ENCODE data around the gene SPEM1. TPM values are rescaled to one million over a fixed set of nuclear protein-coding genes. Genes with fewer than 3 reads are reported as not detected.

The SPEM1 gene
- total RNA-seq, 1 donor from 2014 or later = not detected

DNA sequence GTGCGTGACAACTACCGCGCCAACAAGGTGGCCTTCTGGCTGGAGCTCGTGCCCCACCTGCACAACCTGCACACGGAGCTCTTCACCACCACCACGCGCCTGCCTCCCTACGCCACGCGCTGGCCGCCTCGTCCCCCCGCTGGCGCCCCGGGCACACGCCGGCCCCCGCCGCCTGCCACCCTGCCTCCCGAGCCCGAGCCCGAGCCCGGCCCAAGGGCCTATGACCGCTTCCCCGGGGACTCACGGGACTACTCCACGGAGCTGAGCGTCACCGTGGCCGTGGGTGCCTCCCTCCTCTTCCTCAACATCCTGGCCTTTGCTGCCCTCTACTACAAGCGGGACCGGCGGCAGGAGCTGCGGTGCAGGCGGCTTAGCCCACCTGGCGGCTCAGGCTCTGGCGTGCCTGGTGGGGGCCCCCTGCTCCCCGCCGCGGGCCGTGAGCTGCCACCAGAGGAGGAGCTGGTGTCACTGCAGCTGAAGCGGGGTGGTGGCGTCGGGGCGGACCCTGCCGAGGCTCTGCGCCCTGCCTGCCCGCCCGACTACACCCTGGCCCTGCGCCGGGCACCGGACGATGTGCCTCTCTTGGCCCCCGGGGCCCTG, 3.0 kb upstream of the SPEM1 start:
- intact Hi-C loops (cut with micrococcal nuclease) = no loop called here

DNA sequence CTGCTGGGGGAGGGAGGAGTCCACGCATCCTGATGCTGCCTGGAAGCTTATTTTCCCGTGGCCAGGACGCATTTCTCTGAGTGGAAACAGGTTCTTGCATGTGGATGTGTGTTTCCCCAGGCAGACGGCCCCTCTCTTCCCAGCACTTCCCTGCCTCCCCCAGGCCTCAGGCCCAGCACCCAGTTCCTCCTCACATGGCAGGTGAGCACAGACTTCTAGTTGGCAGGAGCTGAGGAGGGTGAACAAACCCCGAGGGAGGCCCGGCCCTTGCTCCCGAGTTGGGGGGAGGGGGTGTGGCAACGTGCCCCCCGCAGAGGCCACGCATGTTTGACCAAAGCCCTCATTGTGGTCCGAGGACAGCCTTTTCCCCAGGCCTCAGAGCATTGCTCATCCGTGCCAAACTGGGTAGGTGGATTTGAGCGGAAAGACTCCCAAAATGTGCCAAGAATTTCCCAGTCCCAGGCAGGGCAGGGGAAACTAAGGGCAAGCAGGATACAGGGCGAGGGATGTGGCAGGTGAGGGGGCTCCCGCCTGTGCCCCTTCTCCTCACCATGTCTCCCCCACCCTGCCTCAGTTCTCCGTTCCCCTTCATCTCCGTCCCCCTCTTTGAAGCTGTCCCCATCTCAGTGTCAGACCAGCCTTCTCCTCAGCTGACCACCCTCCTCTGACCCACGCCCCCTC, 1.5 kb upstream of the SPEM1 start:
- intact Hi-C loops (cut with micrococcal nuclease) = no loop called here

DNA sequence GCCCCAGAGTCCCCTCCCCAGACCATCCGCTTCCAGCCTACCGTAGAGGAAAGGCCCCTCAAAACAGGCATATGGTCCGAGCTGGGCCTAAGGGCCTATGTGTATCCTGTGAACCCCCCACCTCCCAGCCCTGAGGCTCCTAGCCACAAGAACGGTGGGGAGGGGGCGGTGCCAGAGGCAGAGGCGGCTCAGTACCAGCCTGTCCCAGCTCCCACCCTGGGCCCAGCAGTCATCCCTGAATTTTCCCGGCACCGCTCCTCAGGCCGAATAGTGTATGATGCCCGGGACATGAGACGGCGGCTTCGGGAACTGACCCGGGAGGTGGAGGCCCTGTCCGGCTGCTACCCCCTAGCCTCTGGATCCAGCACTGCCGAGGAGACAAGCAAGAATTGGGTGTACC, 1.1 kb downstream of the SPEM1 start:
- intact Hi-C loops (cut with micrococcal nuclease) = no loop called here

DNA sequence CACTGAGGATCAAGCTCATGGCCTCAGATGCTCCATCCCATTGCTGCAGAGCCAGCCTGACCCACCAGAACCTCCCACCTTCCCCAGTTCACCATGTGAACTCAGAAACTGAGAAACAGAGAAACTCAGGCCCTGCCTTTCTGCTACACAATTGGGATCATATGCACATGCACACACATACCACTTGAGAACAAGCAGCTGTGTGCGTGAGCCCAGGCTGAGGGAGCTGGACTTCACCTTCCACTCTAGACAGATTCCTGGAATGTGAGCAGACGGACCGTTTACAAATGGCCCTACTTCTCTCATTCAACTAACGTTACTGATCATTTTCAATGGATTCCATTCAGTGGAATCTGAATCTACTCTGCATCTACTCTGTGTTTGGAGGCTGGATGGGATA, 3.6 kb downstream of the SPEM1 start:
- intact Hi-C loops (cut with micrococcal nuclease) = no loop called here

DNA sequence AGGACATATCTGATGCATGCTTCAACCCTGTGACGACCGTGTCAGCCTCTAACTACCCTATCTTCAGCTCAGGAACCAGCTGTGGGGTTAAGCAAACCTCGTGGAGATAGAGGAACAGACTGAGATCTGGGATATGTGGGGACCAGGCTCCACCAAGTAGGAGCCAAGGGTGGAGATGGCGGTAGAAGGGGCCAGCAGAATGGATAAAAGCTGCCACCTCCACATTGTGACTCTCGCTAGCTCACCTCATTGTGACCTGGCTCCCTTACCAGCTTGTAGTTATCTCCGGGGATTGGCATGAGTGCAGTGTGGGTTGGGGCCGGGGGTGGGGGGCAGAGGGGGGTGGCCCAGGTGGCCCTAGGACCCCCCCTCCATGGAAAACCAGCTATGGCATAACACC, 5.2 kb downstream of the SPEM1 start, which contains the start of gene SPEM2:
SPEM2 (plus strand) TSS at position 301 of the 400 bp plus-strand sequence; CDS start at position 374, 73 bp downstream.
- intact Hi-C loops (cut with micrococcal nuclease) = no loop called here

DNA sequence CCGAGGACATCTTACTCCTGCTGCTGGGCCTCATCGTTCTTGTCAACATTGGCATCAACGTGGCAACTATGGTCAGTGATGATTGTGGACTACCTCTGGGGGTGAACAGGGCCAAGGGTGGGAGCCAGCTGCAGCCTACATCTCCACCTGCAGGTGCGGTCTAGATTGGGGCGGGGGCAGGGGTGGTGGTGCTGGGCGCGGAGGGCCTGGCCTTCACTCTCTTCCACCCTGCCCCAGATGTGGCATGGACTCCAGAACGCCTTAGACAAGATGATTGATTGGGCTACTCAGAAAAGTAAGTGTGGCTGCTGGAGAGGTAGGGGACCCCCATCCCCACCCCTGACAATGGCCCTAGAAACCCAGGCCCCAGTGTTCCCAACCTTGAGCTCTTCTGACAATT, 5.6 kb downstream of the SPEM1 start:
- intact Hi-C loops (cut with micrococcal nuclease) = no loop called here

DNA sequence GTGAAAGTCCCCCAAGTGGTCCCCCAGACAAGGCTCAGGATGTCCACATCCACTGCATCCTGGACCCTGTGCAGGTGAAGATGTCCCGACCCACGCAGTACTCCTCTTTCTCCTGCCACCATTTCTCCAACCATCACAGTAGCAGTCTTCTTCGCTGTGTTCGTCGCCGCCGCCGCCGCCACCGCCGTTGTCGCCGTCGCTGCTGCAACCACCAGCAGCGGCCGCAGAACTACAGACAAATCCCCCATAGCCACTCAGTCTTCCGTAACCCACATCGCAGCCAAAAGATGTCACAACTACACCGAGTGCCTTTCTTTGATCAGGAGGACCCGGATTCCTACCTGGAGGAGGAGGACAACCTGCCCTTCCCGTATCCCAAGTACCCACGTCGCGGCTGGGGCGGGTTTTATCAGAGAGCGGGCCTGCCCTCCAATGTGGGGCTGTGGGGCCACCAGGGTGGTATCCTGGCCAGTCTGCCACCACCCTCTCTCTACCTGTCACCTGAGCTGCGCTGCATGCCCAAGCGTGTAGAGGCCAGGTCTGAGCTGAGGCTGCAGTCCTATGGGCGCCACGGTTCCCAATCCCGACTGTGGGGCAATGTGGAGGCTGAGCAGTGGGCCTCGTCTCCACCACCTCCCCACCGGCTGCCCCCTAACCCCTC, 6.2 kb downstream of the SPEM1 start:
- intact Hi-C loops (cut with micrococcal nuclease) = no loop called here

DNA sequence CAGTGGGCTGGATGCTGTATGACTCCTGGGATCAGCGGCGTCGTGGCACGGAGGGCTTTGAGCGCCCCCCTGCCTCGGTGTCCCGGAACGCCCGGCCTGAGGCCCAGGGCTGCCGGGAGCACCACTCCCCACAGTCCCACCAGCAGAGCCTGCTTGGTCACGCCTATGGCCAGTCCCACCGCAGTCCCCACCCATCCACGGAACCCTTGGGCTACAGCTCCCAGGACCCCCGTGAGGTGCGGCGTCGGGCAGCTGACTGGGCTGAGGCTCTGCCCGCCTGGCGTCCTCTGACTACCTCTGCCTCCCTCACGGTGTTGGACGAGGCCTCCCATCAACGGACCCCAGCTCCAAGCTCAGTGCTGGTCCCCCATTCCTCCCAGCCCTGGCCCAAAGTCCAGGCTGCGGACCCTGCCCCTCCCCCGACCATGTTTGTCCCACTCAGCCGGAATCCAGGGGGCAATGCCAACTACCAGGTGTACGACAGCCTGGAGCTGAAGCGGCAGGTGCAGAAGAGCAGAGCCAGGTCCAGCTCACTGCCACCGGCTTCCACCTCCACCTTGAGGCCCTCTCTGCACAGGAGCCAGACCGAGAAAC, 6.9 kb downstream of the SPEM1 start:
- intact Hi-C loops (cut with micrococcal nuclease) = no loop called here

DNA sequence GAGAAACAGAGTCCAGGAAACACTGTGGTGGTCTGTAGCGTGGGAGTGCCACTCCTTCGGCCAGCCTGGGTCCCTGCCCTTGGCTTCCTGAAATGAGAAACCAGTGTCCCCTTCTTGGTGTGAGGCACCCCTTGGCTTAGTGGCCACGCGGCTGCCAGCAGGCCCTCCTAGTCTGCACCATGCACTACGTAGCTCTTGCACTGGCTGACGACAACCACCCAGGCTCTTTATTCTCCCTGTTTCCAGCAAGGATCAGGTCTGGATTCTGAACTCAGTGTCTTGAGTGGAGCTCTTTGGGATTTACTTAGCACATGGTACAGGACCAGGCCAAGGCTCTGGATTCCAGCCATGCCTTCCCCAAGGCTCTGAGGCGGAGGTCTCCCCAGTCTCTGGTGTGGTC, 7.4 kb downstream of the SPEM1 start:
- intact Hi-C loops (cut with micrococcal nuclease) = no loop called here

DNA sequence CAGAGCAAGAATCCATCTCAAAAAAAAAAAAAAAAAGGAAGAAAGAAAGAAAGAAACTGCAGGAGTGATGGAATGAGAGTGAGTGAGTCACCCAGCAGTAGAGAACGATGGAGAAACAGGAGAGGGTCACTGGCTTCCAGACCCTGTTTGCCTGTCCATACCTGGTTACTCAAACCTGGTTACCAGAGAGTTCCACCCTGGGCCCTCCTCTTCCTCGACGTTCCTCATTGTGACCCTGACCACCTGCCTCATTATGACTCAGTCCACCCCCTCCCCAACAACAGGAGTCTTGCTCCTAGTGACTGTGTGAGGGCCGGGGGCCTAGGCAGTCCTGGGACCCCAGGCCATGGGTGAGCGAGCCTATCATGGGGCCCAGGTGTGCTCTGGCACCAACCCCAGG, 8.4 kb downstream of the SPEM1 start, which contains the start of gene SPEM3:
SPEM3 (plus strand) TSS at position 301 of the 400 bp plus-strand sequence; CDS start at position 347, 46 bp downstream.
- intact Hi-C loops (cut with micrococcal nuclease) = no loop called here

DNA sequence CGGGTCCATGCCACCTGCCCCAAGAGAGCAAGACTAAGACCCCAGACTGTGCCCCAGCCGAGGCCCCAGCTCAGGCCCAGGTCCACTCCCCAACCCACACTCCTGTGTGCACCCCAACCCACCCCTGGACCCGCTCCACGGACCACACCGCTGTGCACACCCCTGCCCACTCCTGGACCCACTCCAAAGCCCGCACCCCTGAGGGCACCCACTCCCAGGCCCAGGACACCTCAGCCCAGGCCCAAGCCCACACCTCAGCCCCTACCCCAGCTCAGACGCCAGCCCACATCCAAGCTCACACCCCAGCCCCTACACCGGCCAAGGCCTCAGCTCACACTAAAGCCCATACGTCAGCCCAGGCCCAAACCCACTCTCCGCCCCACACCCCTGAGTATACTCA, 9.6 kb downstream of the SPEM1 start:
- intact Hi-C loops (cut with micrococcal nuclease) = no loop called here

DNA sequence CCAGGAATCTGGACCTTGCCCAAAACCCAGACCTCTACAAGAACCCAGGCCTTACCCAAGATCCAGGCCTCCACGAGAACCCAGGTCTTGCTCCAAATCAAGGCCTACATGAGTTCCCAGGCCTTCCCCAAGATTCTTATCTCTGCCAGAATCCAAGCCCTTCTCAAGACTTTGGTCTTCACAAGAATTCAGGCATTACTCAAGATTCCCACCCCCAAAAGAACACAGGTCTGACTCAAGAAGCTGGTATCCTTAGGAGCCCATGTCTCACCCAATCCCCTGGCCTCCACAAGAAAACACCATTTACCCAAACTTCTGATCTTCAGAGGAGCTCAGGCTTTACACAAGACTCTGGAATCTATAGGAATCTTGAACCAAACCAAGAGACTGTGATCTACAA, 11.1 kb downstream of the SPEM1 start:
- intact Hi-C loops (cut with micrococcal nuclease) = no loop called here

DNA sequence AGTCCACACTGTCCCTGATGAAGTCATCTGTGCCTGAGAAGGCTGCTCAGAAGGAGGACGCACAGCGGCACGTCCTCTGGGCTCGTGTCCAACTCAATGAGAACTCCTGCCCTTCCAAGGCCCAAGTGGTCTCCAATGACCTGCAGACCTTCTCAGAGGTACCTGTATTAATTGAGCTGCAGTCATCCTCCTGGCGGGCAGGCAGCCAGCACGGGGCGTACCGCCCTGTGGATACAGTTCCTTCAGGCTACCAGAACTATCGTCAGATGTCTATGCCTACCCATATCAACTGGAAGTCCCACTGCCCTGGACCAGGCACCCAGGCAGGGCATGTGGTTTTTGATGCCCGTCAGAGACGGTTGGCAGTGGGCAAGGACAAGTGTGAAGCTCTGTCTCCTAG, 12.2 kb downstream of the SPEM1 start:
- intact Hi-C loops (cut with micrococcal nuclease) = no loop called here

DNA sequence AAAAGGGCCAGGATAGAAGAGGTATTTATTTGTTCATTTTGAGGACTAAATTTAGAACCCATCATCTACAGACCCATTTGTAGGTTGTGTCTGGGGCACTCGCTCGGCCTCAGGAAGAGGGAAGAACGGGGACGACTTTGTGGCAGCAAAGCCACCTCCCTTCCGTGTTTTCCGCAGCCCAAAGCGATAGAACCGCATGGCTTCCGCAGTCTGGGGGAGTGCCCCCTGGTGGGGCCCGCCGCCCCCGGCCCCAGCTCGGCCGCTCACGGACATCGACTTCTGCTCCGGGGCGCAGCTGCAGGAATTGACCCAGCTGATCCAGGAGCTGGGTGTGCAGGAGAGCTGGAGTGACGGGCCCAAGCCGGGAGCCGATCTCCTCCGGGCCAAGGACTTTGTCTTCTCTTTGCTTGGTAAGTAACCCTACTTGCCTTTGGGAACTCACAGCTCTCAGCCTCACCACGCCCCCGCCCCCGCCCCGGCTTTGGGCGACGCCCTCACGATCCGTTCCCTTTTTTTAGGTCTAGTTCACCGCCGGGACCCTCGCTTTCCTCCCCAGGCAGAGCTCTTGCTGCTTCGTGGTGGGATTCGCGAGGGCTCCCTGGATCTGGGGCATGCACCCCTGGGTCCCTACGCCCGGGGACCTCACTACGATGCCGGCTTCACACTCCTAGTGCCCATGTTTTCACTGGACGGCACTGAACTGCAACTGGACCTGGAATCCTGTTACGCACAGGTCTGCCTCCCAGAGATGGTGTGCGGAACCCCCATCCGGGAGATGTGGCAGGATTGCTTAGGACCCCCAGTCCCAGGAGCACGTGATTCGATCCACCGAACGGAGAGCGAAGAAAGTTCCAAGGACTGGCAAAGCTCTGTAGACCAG, 15.8 kb downstream of the SPEM1 start:
- intact Hi-C loops (cut with micrococcal nuclease) = loop anchor here (1.0 to 5.0 kb wide), 9 partner anchors 19 to 252 kb away; partner anchors contain the start of genes CTDNEP1, EIF5A, ELP5 and NEURL4

DNA sequence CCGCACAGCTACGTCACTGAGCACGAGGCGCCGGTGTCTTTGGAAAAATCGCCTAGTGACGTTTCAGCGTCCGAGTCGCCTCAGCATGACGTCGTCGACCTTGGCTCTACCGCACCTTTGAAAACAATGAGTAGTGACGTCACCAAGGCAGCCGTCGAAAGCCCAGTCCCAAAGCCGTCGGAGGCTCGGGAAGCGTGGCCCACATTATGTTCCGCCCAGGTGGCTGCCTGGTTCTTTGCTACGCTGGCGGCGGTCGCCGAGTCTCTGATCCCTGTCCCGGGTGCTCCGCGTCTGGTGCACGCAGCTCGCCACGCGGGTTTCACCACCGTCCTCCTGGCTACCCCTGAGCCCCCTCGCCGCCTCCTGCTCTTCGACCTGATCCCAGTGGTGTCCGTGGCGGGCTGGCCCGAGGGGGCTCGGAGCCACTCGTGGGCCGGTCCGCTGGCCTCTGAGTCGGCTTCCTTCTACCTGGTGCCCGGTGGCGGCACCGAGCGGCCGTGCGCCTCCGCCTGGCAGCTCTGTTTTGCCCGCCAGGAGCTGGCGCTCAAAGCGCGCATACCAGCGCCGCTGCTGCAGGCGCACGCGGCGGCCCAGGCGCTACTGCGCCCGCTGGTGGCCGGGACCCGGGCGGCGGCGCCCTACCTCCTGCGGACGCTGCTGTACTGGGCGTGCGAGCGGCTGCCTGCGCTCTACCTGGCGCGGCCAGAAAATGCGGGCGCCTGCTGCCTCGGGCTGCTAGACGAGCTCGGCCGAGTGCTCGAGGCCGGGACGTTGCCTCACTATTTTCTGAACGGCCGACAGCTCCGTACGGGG, 16.6 kb downstream of the SPEM1 start:
- intact Hi-C loops (cut with micrococcal nuclease) = loop anchor here (1.0 to 5.0 kb wide), 3 partner anchors 109 to 184 kb away; partner anchors contain the start of genes CTDNEP1, ELP5, NEURL4 and SENP3

DNA sequence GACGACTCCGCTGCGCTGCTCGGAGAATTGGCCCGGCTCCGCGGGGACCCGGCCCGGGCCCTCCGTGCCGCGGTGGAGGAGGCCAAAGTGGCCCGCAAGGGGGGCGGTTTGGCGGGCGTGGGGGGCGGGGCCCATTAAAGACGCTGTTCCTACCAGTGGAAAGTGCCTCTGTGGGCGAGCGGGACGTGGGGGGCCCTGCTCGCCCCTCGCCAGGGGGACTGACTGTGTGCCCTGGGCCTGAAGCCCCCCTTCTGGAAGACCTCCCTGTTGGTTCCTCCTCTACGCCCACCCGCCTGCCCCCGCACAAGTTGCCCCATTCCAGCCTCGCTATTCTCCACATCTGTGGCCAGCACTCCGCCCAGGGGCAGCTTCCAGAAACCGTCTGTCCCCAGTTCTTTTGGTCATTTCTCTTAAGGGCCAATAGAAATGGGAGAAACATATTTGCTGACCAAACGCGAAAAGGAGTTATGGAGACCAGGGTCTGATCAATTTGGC, 17.3 kb downstream of the SPEM1 start:
- intact Hi-C loops (cut with micrococcal nuclease) = loop anchor here (1.0 to 5.0 kb wide), 3 partner anchors 110 to 185 kb away; partner anchors contain the start of genes CTDNEP1, ELP5, NEURL4 and SENP3

DNA sequence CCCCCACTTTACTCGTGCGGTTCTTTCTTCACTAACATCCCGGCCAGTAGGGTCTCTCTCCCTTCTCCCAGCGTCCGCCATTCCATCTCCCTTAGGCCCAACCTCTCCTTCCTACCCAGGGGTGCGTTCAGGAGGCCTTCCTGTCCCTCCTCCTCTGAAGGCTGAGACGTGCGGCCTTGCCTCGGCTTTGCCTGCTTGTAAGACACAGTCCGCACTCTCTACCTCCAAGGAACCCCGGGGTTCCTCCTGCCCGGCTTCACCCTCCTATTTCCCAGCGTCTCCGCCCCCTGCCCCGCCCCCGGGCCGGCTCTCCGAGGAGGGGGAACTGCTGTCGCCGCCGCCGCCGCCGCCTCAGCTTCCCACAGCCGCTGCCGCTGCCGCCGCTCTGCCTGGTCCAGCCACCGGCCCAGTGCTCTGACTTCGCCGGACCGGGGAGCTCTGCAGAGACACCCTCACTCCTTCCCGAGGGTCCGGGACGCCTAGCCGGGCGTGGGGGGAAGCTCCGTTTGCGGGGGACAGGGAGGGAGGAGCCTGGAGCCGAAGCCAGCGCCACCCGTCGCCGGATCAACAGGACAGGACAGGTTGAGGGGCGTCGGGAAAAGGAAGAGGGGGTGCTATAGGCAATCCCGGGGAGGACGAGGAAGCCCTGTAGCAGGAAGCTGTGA, 18.0 kb downstream of the SPEM1 start:
- intact Hi-C loops (cut with micrococcal nuclease) = loop anchor here (1.0 to 5.0 kb wide), 3 partner anchors 111 to 186 kb away; partner anchors contain the start of genes CTDNEP1, ELP5, NEURL4 and SENP3

DNA sequence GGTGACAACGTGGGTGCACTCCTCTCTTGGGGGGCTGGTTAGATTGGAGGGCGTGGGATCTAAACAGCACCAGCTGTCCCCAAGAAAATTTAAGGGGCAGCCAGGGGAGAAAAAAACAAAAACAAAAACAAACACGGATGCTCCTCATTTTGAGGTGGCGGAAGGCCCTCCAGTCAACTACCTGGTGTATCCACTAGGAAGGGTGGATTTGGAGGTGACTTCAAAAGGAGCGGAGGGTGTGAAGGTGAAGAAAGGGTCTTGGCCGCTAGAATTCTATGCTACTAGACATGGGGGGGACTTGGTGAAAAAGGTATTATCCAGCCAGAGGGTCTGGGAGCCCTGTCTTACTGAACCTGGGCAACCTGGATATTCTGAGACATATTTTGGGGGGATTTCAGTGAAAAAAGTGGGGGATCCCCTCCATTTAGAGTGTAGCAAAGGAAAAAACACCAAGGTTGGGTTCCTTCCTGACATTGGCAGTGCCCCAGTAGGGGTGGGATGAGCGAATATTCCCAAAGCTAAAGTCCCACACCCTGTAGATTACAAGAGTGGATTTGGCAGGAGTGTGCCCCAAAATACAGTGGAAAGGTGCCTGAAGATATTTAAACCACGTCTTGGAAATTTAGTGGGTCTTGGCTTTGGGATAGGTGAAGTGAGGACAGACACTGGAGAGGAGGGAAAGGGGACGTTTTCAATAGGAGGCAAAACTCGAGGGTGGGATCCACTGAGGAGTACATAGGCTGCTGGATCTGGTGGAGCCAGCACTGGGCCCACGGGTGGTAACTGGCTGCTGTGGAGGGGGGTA, 18.7 kb downstream of the SPEM1 start:
- intact Hi-C loops (cut with micrococcal nuclease) = loop anchor here (5.0 kb wide), 2 partner anchors 112 to 187 kb away; partner anchors contain the start of genes CTDNEP1, ELP5 and NEURL4
